Smooth muscle cell (in vitro differentiated cells): ENCODE measurements around the gene ANXA10. TPM values are rescaled to one million over a fixed set of nuclear protein-coding genes. Genes with fewer than 3 reads are reported as not detected.

Source experiments
- DNase-seq: peaks from one replicate; lab custom pipeline; 2025; ENCODE audit not compliant: unreplicated experiment; lab: John Stamatoyannopoulos, UW
- H2AFZ ChIP-seq: fragments of 200-600 bp; sonication (generic); 2 replicates; pipeline ENCODE4 v1.6.0; 2016; ENCODE audit warnings: antibody characterized with exemption, low read depth, mild to moderate bottlenecking
- H3F3A ChIP-seq: fragments of 200-600 bp; sonication (generic); 2 replicates; pipeline ENCODE4 v1.6.0; 2017; ENCODE audit warnings: antibody characterized with exemption, low read depth
- H3K27ac ChIP-seq: fragments of 200-600 bp; sonication (generic); 2 replicates; pipeline ENCODE4 v1.5.1; 2016; ENCODE audit warnings: low read depth, mild to moderate bottlenecking
- H3K27me3 ChIP-seq: fragments of 200-600 bp; sonication (generic); 2 replicates; pipeline ENCODE4 v1.6.1; 2016; ENCODE audit warnings: low read depth, mild to moderate bottlenecking
- H3K36me3 ChIP-seq: fragments of 200-600 bp; sonication (generic); 2 replicates; pipeline ENCODE4 v1.5.1; 2016; ENCODE audit warnings: low read depth
- H3K4me1 ChIP-seq: fragments of 200-600 bp; sonication (generic); 2 replicates; pipeline ENCODE4 v1.5.1; 2016; ENCODE audit warnings: low read depth
- H3K4me2 ChIP-seq: fragments of 200-600 bp; sonication (generic); 2 replicates; pipeline ENCODE4 v1.6.0; 2016; ENCODE audit warnings: mild to moderate bottlenecking
- H3K4me3 ChIP-seq: fragments of 200-600 bp; sonication (generic); 2 replicates; pipeline ENCODE4 v1.5.1; 2016; ENCODE audit warnings: mild to moderate bottlenecking
- H3K79me2 ChIP-seq: fragments of 200-600 bp; sonication (generic); 2 replicates; pipeline ENCODE4 v1.6.0; 2016; ENCODE audit warnings: low read depth, mild to moderate bottlenecking
- H3K9ac ChIP-seq: fragments of 200-600 bp; sonication (generic); 2 replicates; pipeline ENCODE4 v1.6.0; 2016; ENCODE audit warnings: low read depth
- H3K9me3 ChIP-seq: fragments of 200-600 bp; sonication (generic); replicated peaks from 2 replicates; pipeline ENCODE4 v1.5.1; 2016; ENCODE audit warnings: low read depth
- H4K20me1 ChIP-seq: fragments of 200-600 bp; sonication (generic); 2 replicates; pipeline ENCODE4 v1.6.0; 2016; ENCODE audit warnings: low read depth
- WGBS: methylation state at CpG from one replicate; pipeline ENCODE4 v1.1.7; 2016; ENCODE audit warnings: low lambda C conversion rate; 5-methylcytosine and 5-hydroxymethylcytosine counted together
- polyA plus RNA-seq: library from polyadenylated mRNA; unstranded; fragments of >200 nt; fragmentation: Nextera tagmentation; extraction: Ambion mirVana; gene quantifications from 2 replicates; pipeline ENCODE4 v1.2.1, GENCODE V29; 2016
- total RNA-seq: library from RNA; depleted of rRNA; stranded (reverse); fragments of >200 nt; gene quantifications from 2 replicates; pipeline ENCODE4 v1.2.3, GENCODE V29; 2014
- TF ChIP-seq, protein P1 (sequence below): fragments of 200-600 bp; sonication (generic); IDR thresholded peaks from 2 replicates; pipeline ENCODE4 v1.5.1; 2017; ENCODE audit warnings: borderline replicate concordance, mild to moderate bottlenecking, antibody characterized with exemption; ENCODE audit not compliant: insufficient read depth, poor library complexity, severe bottlenecking

Gene ANXA10
- total and polyA plus RNA-seq, 2 experiments from 2014 or later, result not detected

DNA sequence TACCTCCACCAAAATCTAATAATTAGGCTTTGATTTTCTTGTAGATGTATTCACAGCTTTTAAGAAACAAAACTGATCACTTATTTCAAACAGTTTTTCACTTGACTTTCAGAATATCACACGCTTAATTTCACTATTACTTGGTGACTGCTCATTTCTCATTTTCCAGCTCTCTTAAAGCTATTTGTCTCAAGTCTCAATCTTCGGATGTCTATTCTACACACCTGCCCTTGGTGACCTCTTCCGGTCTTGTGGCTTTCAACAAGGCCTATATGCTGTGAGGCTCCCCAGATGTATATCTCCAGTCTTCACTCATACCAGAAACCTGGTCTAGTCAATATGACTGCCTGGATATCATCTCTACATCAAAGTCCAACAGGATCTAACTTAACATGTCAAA lies 34.9 kb upstream of the ANXA10 start:
- H3F3A ChIP-seq, result no peaks in the 10 kb centered on the region
- H2AFZ ChIP-seq, result no peak overlapping the region
- WGBS, result 93% methylated on average over 3 of the region's 3 CpGs
- H3K36me3 ChIP-seq, result no peaks in the 10 kb centered on the region
- no peak overlapping the region for H3K9ac ChIP-seq
- DNase-seq, result no peak
- H3K4me3 ChIP-seq, result no peak overlapping the region
- H3K27ac ChIP-seq, result no peak overlapping the region
- TF ChIP-seq, protein P1, sequence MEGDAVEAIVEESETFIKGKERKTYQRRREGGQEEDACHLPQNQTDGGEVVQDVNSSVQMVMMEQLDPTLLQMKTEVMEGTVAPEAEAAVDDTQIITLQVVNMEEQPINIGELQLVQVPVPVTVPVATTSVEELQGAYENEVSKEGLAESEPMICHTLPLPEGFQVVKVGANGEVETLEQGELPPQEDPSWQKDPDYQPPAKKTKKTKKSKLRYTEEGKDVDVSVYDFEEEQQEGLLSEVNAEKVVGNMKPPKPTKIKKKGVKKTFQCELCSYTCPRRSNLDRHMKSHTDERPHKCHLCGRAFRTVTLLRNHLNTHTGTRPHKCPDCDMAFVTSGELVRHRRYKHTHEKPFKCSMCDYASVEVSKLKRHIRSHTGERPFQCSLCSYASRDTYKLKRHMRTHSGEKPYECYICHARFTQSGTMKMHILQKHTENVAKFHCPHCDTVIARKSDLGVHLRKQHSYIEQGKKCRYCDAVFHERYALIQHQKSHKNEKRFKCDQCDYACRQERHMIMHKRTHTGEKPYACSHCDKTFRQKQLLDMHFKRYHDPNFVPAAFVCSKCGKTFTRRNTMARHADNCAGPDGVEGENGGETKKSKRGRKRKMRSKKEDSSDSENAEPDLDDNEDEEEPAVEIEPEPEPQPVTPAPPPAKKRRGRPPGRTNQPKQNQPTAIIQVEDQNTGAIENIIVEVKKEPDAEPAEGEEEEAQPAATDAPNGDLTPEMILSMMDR, result no peak
- H3K9me3 ChIP-seq, result no peaks in the 10 kb centered on the region
- H3K4me2 ChIP-seq, result no peak overlapping the region
- H3K79me2 ChIP-seq, result no peaks in the 10 kb centered on the region
- H3K27me3 ChIP-seq, result no peaks in the 10 kb centered on the region
- H4K20me1 ChIP-seq, result no peaks in the 10 kb centered on the region
- no peaks in the 10 kb centered on the region for H3K4me1 ChIP-seq

DNA sequence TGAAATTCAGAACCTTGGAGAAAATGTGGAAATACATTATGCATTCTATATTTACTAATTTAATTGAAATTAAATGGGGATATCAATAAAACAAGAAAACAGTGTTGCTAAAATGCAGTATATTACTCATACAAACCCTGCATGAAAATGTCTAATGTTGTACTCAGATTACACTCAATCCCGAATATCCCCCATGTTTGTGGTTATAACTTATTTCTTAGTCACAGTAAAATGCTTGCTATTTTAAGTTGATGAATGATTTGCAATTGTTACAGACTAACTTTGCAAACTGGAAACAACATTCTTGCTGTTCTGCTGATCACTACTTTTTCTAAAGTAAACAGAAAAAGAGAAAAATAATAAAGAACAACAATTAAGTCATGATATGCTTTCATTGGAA lies 33.1 kb upstream of the ANXA10 start:
- Histone ChIP-seq H3K4me3 (no peak overlapping the region), H2AFZ (no peak overlapping the region), H3K27me3 (no peaks in the 10 kb centered on the region), H3K36me3 (no peaks in the 10 kb centered on the region), H3K4me2 (no peak overlapping the region), H3F3A (no peaks in the 10 kb centered on the region), H3K9me3 (no peaks in the 10 kb centered on the region), H3K4me1 (no peaks in the 10 kb centered on the region), H4K20me1 (no peaks in the 10 kb centered on the region), H3K27ac (no peak overlapping the region), H3K9ac (no peak overlapping the region), H3K79me2 (no peaks in the 10 kb centered on the region)
- WGBS, result 74% methylated on average over 1 of the region's 1 CpG
- DNase-seq, result no peak
- TF ChIP-seq, protein P1, result no peak

DNA sequence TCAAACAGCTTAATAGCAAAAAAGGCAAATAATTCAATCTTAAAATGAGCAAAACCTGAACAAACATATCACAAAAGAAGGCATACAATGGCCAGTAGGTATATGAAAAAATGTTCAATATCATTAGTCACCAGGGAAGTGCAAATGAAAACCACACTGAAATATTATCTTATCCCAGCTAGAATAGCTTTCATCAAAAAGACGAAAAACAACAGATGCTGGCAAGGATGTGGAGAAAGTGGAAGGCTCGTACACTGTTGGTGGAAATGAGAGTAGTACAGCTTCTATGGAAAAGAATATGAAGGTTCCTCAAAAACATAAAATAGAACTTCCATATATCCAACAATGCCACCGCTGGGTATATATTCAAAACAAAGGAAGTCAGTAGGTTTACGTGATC lies 29.3 kb upstream of the ANXA10 start:
- Histone ChIP-seq H3K27ac (no peak overlapping the region), H4K20me1 (no peaks in the 10 kb centered on the region), H2AFZ (no peak overlapping the region), H3K36me3 (no peaks in the 10 kb centered on the region), H3K9me3 (no peaks in the 10 kb centered on the region), H3K4me1 (no peaks in the 10 kb centered on the region), H3K27me3 (no peaks in the 10 kb centered on the region), H3K79me2 (no peaks in the 10 kb centered on the region), H3K4me2 (no peak overlapping the region), H3K4me3 (no peak overlapping the region), H3F3A (no peaks in the 10 kb centered on the region), H3K9ac (no peak overlapping the region)
- no peak for DNase-seq
- TF ChIP-seq, protein P1, result no peak
- WGBS, result 89% methylated on average over 4 of the region's 4 CpGs

DNA sequence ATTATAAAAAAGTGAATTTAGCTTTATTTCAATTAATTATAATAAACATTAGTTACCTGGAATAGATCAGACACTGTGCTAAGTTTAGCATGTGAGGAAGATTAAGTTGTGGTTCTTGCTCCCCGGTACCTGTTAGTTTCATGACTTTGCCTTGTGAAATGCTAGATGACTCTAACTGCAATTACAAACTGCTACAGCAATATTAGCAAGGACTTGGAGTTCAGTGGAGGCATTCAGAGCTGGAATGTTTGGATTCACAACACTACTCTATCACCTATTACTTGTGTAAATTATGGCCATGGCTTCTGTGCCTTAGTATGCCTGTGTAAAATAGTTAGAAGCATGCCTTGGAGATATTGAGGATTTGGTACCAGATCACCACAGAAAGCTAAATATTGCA lies 21.4 kb upstream of the ANXA10 start:
- TF ChIP-seq, protein P1, result no peak
- Histone ChIP-seq H3K4me1 (no peaks in the 10 kb centered on the region), H3K9ac (no peak overlapping the region), H3K4me2 (no peak overlapping the region), H3K27ac (no peak overlapping the region), H3K4me3 (no peak overlapping the region), H2AFZ (no peak overlapping the region), H4K20me1 (no peaks in the 10 kb centered on the region), H3F3A (no peaks in the 10 kb centered on the region), H3K9me3 (no peaks in the 10 kb centered on the region), H3K36me3 (no peaks in the 10 kb centered on the region), H3K27me3 (no peaks in the 10 kb centered on the region), H3K79me2 (no peaks in the 10 kb centered on the region)
- 78% methylated on average over 1 of the region's 1 CpG for WGBS
- DNase-seq, result no peak
